Mesenchymal stem cell (in vitro differentiated cells and primary cell): ENCODE measurements around the gene ZNF483.
"Not testable (repeated sequence)": the region's sequence is repeated elsewhere in the genome, so short reads cannot be mapped to it uniquely, and the experiment has no call there.

Experiments used
- DNase-seq: peaks from one replicate; pipeline ENCODE4 v3.0.0-alpha.2; 2013
- H2AFZ ChIP-seq: one replicate; pipeline ENCODE4 v1.6.1; 2013; ENCODE audit warnings: low read depth, mild to moderate bottlenecking, control low read depth, inconsistent platforms, low read length, moderate library complexity
- H2AK5ac ChIP-seq: 2 replicates; pipeline ENCODE4 v1.6.1; 2013; ENCODE audit warnings: low read length, moderate library complexity, mild to moderate bottlenecking, inconsistent platforms; ENCODE audit not compliant: severe bottlenecking
- H2BK120ac ChIP-seq: one replicate; pipeline ENCODE4 v1.6.1; 2013; ENCODE audit warnings: low read depth, mild to moderate bottlenecking, inconsistent platforms, low read length, moderate library complexity
- H2BK12ac ChIP-seq, 2 experiments: one replicate each; pipeline ENCODE4 v1.6.1; 2013; ENCODE audit warnings: inconsistent platforms in 2 of 2, low read length in 2 of 2, mild to moderate bottlenecking in 2 of 2, moderate library complexity in 2 of 2, control low read depth in 1 of 2
- H2BK15ac ChIP-seq: one replicate; pipeline ENCODE4 v1.6.1; 2013; ENCODE audit warnings: mild to moderate bottlenecking, low read depth, inconsistent platforms; ENCODE audit not compliant: poor library complexity, severe bottlenecking
- H2BK5ac ChIP-seq: 2 replicates; pipeline ENCODE4 v1.6.1; 2013; ENCODE audit warnings: low read depth, mild to moderate bottlenecking, low read length, control low read depth, inconsistent platforms; ENCODE audit not compliant: poor library complexity, severe bottlenecking
- H3K14ac ChIP-seq, 2 experiments: one replicate each; pipeline ENCODE4 v1.6.1; 2013; ENCODE audit warnings: inconsistent platforms in 2 of 2, low read length in 2 of 2, control low read depth in 1 of 2, mild to moderate bottlenecking in 1 of 2, moderate library complexity in 1 of 2
- H3K18ac ChIP-seq, 2 experiments: one replicate each; pipeline ENCODE4 v1.6.1; 2013; ENCODE audit warnings: inconsistent platforms in 2 of 2, low read length in 2 of 2, control low read depth in 1 of 2, low read depth in 1 of 2, mild to moderate bottlenecking in 1 of 2
- H3K23ac ChIP-seq, 2 experiments: one replicate each; pipeline ENCODE4 v1.6.1; 2013; ENCODE audit warnings: inconsistent platforms in 2 of 2, low read length in 2 of 2, mild to moderate bottlenecking in 2 of 2, moderate library complexity in 2 of 2, control low read depth in 1 of 2
- H3K27ac ChIP-seq: 2 replicates; pipeline ENCODE4 v1.5.1; 2013; ENCODE audit warnings: mild to moderate bottlenecking, moderate library complexity, low read length, control low read depth, inconsistent platforms; ENCODE audit not compliant: poor library complexity, severe bottlenecking
- H3K27me3 ChIP-seq, 2 experiments: 2 replicates each; pipeline versions ENCODE4 v1.6.1 to v1.7.0; 2013; ENCODE audit warnings: low read length in 2 of 2, mild to moderate bottlenecking in 2 of 2, moderate library complexity in 2 of 2, control low read depth in 1 of 2, inconsistent platforms in 1 of 2; ENCODE audit not compliant: control insufficient read depth in 1 of 2, insufficient read depth in 1 of 2
- H3K36me3 ChIP-seq, 2 experiments: 2 replicates each; pipeline versions ENCODE4 v1.6.1 to v1.7.0; 2013; ENCODE audit warnings: low read length in 2 of 2, control low read depth in 1 of 2, inconsistent platforms in 1 of 2, low read depth in 1 of 2, mild to moderate bottlenecking in 1 of 2; ENCODE audit not compliant: insufficient read depth in 2 of 2, control insufficient read depth in 1 of 2
- H3K4ac ChIP-seq, 2 experiments: one replicate each; pipeline ENCODE4 v1.6.1; 2013; ENCODE audit warnings: inconsistent platforms in 2 of 2, low read length in 2 of 2, mild to moderate bottlenecking in 2 of 2, moderate library complexity in 2 of 2, control low read depth in 1 of 2, low read depth in 1 of 2
- H3K4me1 ChIP-seq: 2 replicates; pipeline ENCODE4 v1.6.1; 2013; ENCODE audit warnings: low read depth, low read length, control low read depth; ENCODE audit not compliant: control insufficient read depth, insufficient read depth
- H3K4me2 ChIP-seq: 2 replicates; pipeline ENCODE4 v1.6.1; 2013; ENCODE audit warnings: low read length, mild to moderate bottlenecking, inconsistent platforms; ENCODE audit not compliant: poor library complexity, severe bottlenecking
- H3K4me3 ChIP-seq, 2 experiments: 2 replicates each; pipeline versions ENCODE4 v1.5.1 to v1.7.0; 2013; ENCODE audit warnings: low read length in 2 of 2, mild to moderate bottlenecking in 2 of 2, control low read depth in 1 of 2, low read depth in 1 of 2; ENCODE audit not compliant: insufficient read depth in 1 of 2
- H3K79me1 ChIP-seq: replicated peaks from 2 replicates; pipeline ENCODE4 v1.6.1; 2013; ENCODE audit warnings: mild to moderate bottlenecking, control low read depth, low read length, inconsistent platforms; ENCODE audit not compliant: poor library complexity, severe bottlenecking
- H3K9ac ChIP-seq: 2 replicates; pipeline ENCODE4 v1.7.0; 2013; ENCODE audit warnings: mild to moderate bottlenecking, low read length, moderate library complexity
- H3K9me3 ChIP-seq: 2 replicates; pipeline ENCODE4 v1.7.0; 2013; ENCODE audit warnings: mild to moderate bottlenecking, low read length; ENCODE audit not compliant: control insufficient read depth
- H4K8ac ChIP-seq: one replicate; pipeline ENCODE4 v1.6.1; 2013; ENCODE audit warnings: inconsistent platforms, mild to moderate bottlenecking, low read length, moderate library complexity
- H4K91ac ChIP-seq: one replicate; pipeline ENCODE4 v1.6.1; 2013; ENCODE audit warnings: mild to moderate bottlenecking, low read length, inconsistent platforms
- WGBS: methylation state at CpG from one replicate; pipeline ENCODE4 v1.1.7; 2013; ENCODE audit warnings: mixed read lengths; 5-methylcytosine and 5-hydroxymethylcytosine counted together

ZNF483 gene

GRCh38 chr9:111542497-111543254, 17.7 kb downstream of the ZNF483 start:
- WGBS = 96% methylated on average over 10 of the region's 11 CpGs
- Histone ChIP-seq H3K14ac (no peak overlapping the region), H3K4me1 (no peaks in the 10 kb centered on the region), H3K4me2 (no peak overlapping the region), H3K18ac (no peak overlapping the region), H4K91ac (no peak overlapping the region), H3K27ac (no peak overlapping the region), H3K9ac (no peak overlapping the region), H3K23ac (no peak overlapping the region), H2AFZ (no peak overlapping the region), H3K27me3 (no peaks in the 10 kb centered on the region), H3K79me1 (no peaks in the 10 kb centered on the region), H3K4me3 (peak overlapping the region in 1 of 2 experiments; percentile 35), H2BK15ac (no peak overlapping the region), H2BK5ac (no peak overlapping the region), H2BK12ac (no peak overlapping the region), H3K4ac (no peak overlapping the region), H2BK120ac (no peak overlapping the region), H2AK5ac (no peak overlapping the region), H3K36me3 (peaks cover 3 to 32% of the 10 kb centered on the region in 2 experiments), H4K8ac (no peak overlapping the region), H3K9me3 (peaks cover 99% of the 10 kb centered on the region)
- DNase-seq = peak; percentile 11

DNA sequence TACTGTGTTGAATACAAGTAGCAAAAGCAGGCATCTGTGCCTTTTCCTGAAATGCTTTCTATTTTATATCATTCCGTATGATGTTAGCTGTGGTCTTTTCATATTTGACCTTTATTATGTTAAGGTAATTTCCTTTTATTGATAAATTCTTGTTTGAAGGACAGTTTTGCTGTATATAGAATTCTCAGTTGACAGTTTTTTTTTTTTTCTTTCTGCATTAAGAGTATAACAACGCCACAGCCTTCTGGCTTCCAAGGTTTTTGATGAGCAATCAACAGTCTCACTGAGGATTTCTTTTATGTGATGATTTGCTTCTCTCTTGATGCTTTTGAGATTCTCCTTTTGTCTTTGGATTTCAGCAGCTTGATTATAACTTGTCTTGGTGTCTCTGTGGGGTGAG, 23.6 kb downstream of the ZNF483 start:
- WGBS = 94% methylated on average over 2 of the region's 2 CpGs

DNA sequence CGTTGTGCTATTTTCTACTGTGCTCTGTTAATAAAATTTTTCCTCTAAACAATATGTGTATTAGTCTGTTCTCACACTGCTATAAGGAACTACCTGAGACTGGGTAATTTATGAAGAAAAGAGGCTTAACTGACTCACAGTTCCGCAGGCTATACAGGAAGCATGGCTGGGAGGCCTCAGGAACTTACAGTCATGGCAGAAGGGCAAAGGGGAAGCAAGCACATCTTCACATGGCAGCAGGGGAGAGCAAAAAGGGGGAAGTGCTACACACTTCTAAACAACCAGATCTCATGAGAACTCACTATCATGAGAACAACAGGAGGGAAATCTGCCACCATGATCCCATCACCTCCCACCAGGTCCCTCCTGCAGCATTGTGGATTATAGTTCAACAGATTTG, 30.4 kb downstream of the ZNF483 start:
- not testable (repeated sequence) for H3K4me1 ChIP-seq, H3K4me2 ChIP-seq, H3K9ac ChIP-seq, H3K4me3 ChIP-seq, H2AFZ ChIP-seq, H3K14ac ChIP-seq, DNase-seq, H3K79me1 ChIP-seq, H3K4ac ChIP-seq, H2BK15ac ChIP-seq, H3K27me3 ChIP-seq, H2BK5ac ChIP-seq, H4K8ac ChIP-seq, H2AK5ac ChIP-seq, H3K36me3 ChIP-seq, H2BK120ac ChIP-seq, H3K27ac ChIP-seq, H4K91ac ChIP-seq, H3K18ac ChIP-seq, H2BK12ac ChIP-seq, H3K23ac ChIP-seq
- peaks cover 84% of the 10 kb centered on the region for H3K9me3 ChIP-seq
- 89% methylated on average over 1 of the region's 2 CpGs for WGBS

More for the DNA sequence above, 23.6 kb downstream of the ZNF483 start:
- no peak overlapping the region for H3K18ac ChIP-seq
- no peak overlapping the region for H3K14ac ChIP-seq
- H2AK5ac ChIP-seq = no peak overlapping the region
- H3K4me2 ChIP-seq = no peak overlapping the region
- no peaks in the 10 kb centered on the region for H3K79me1 ChIP-seq
- peaks cover 100% of the 10 kb centered on the region for H3K9me3 ChIP-seq
- no peak overlapping the region for H2AFZ ChIP-seq
- H4K8ac ChIP-seq = no peak overlapping the region
- no peak overlapping the region for H2BK12ac ChIP-seq
- no peak overlapping the region for H3K27ac ChIP-seq
- no peak overlapping the region for H3K23ac ChIP-seq
- no peak overlapping the region for H2BK120ac ChIP-seq
- no peaks in the 10 kb centered on the region for H3K27me3 ChIP-seq
- no peak overlapping the region for H3K4ac ChIP-seq
- H2BK5ac ChIP-seq = no peak overlapping the region
- H3K9ac ChIP-seq = no peak overlapping the region
- no peak overlapping the region for H4K91ac ChIP-seq
- H3K4me1 ChIP-seq = no peaks in the 10 kb centered on the region
- peak overlapping the region in 1 of 2 experiments; percentile 35 for H3K4me3 ChIP-seq
- no peak for DNase-seq
- no peaks in the 10 kb centered on the region for H3K36me3 ChIP-seq
- no peak overlapping the region for H2BK15ac ChIP-seq

DNA sequence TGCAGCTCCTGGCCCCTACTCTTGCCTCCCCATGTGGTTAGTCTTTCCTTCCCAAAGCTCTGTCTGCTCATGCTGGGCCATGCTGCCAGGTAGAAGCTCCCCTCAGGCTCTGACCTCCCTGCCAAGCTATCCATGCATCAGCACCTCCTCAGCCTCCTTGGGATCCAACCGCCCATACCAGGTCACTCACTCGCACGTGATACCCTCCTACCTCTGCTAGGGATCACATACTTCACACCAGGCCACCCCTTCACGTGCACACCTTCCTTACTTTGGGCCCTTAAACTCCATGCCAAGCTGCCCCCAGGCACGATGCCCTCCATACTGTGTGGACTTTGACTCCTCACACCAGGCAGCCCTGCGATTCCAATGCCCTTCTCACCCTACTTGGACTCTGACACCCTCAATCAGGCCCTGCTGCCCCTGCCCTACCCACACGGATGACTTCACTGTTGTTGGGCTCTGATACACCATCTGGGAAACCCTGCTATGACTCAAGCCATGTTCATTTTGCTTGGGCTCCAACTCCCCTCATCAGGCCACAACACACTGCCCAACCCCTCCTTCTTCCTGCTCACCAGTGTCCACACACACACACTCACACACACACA, 34.1 kb downstream of the ZNF483 start:
- Histone ChIP-seq H3K4ac (no peak overlapping the region), H2AK5ac (no peak overlapping the region), H2BK5ac (no peak overlapping the region), H2BK120ac (no peak overlapping the region), H3K18ac (no peak overlapping the region), H2AFZ (no peak overlapping the region), H3K14ac (no peak overlapping the region), H3K9me3 (peaks cover 68% of the 10 kb centered on the region), H3K4me1 (no peaks in the 10 kb centered on the region), H3K4me3 (no peak overlapping the region), H2BK12ac (no peak overlapping the region), H3K4me2 (no peak overlapping the region), H4K8ac (no peak overlapping the region), H3K27ac (no peak overlapping the region), H3K9ac (no peak overlapping the region), H3K27me3 (no peaks in the 10 kb centered on the region), H3K79me1 (no peaks in the 10 kb centered on the region), H3K23ac (no peak overlapping the region), H3K36me3 (peaks cover 12 to 32% of the 10 kb centered on the region in 2 experiments), H4K91ac (no peak overlapping the region), H2BK15ac (no peak overlapping the region)
- DNase-seq = no peak
- 92% methylated on average over 7 of the region's 7 CpGs for WGBS
